ENCODE measurements around the gene ATF7. TPM values are rescaled to one million over a fixed set of nuclear protein-coding genes. Genes with fewer than 3 reads are reported as not detected.

Gene ATF7
- total RNA-seq, 1 experiment from 2014 or later = 8.9 TPM

- no peak for DNase-seq (ENCODE audit: low read depth)
Measured at GRCh38 chr12:53501615-53502181, 124.5 kb downstream of the ATF7 start.

GRCh38 chr12:53500776-53501614 is 125.2 kb downstream of the ATF7 start, which contains the start of gene TARBP2:
TARBP2 (plus strand) TSS chr12:53501283; CDS start chr12:53501409, 126 bp downstream.
- DNase-seq (ENCODE audit: low read depth) = peak; percentile 99

- peak; percentile 51 for DNase-seq (ENCODE audit: low read depth)
Measured at GRCh38 chr12:53500142-53500775, 125.9 kb downstream of the ATF7 start.

- peak; percentile 73 for DNase-seq (ENCODE audit: low read depth)
Measured at GRCh38 chr12:53499266-53500141, 126.7 kb downstream of the ATF7 start, which contains the start of gene MAP3K12. MAP3K12 (minus strand) TSS chr12:53499458; CDS start chr12:53487391, 12,067 bp downstream.

GRCh38 chr12:53498235-53498630 is 127.9 kb downstream of the ATF7 start:
- DNase-seq (ENCODE audit: low read depth) = no peak

- DNase-seq (ENCODE audit: low read depth) = no peak
Measured at GRCh38 chr12:53497461-53497860, 128.7 kb downstream of the ATF7 start.

GRCh38 chr12:53496752-53497032 is 129.5 kb downstream of the ATF7 start:
- DNase-seq (ENCODE audit: low read depth) = no peak

- peak; percentile 44 for DNase-seq (ENCODE audit: low read depth)
Measured at GRCh38 chr12:53495903-53496751, 130.1 kb downstream of the ATF7 start.

GRCh38 chr12:53493610-53494391 is 132.4 kb downstream of the ATF7 start:
- DNase-seq (ENCODE audit: low read depth) = no peak

- peak; percentile 82 for DNase-seq (ENCODE audit: low read depth)
Measured at GRCh38 chr12:53492830-53493609, 133.2 kb downstream of the ATF7 start.

- no peak for DNase-seq (ENCODE audit: low read depth)
Measured at GRCh38 chr12:53492188-53492587, 134.0 kb downstream of the ATF7 start.

- DNase-seq (ENCODE audit: low read depth) = no peak
Measured at GRCh38 chr12:53489242-53489864, 136.8 kb downstream of the ATF7 start.

GRCh38 chr12:53486736-53487487 is 139.3 kb downstream of the ATF7 start:
- no peak for DNase-seq (ENCODE audit: low read depth)

GRCh38 chr12:53485955-53486735 is 140.0 kb downstream of the ATF7 start:
- no peak for DNase-seq (ENCODE audit: low read depth)

GRCh38 chr12:53484686-53485575 is 141.3 kb downstream of the ATF7 start:
- DNase-seq (ENCODE audit: low read depth) = no peak

- no peak for DNase-seq (ENCODE audit: low read depth)
Measured at GRCh38 chr12:53483979-53484377, 142.2 kb downstream of the ATF7 start.

All from RPMI7951 (cell line).